PC-9 (cell line): Measurements from ENCODE around the gene ZBTB4. TPM values are rescaled to one million over a fixed set of nuclear protein-coding genes. Genes with fewer than 3 reads are reported as not detected.
A peak's percentile ranks its signal among the peaks of the same experiment; 100 is the strongest.
"Not testable (repeated sequence)": the region's sequence is repeated elsewhere in the genome, so short reads cannot be mapped to it uniquely, and the experiment has no call there.

Experiments
- BruUV-seq: library from RNA; stranded (reverse); fragments of 400-500 nt; replicated peaks from 2 replicates; lab custom pipeline; 2021; lab: Mats Ljungman, UMichigan
- CTCF ChIA-PET: fragments of 300-600 bp; sonication (Branson Sonifier 250); formaldehyde crosslinking; loops from one replicate; lab custom pipeline; 2022; ENCODE audit warnings: antibody characterized with exemption; lab: Charles Lee
- POLR2A ChIA-PET: fragments of 300-600 bp; sonication (Branson Sonifier 250); formaldehyde crosslinking; loops from one replicate; lab custom pipeline; 2022; ENCODE audit warnings: antibody characterized with exemption; ENCODE audit not compliant: unreplicated experiment; lab: Charles Lee
- DNase-seq, 2 experiments: peaks; one replicate each; pipeline versions ENCODE4 v3.0.0 to v3.0.0-alpha.2; 2015 to 2022; ENCODE audit warnings: mixed read lengths in 1 of 2
- H2AFZ ChIP-seq: fragments of 200-600 bp; sonication (generic); 2 replicates; pipeline ENCODE4 v1.8.1; 2017; ENCODE audit warnings: antibody characterized with exemption
- H3F3A ChIP-seq: fragments of 200-600 bp; sonication (generic); 2 replicates; pipeline ENCODE4 v1.8.1; 2017; ENCODE audit warnings: antibody characterized with exemption, mild to moderate bottlenecking, low read depth; ENCODE audit not compliant: insufficient read depth
- H3K27ac ChIP-seq: fragments of 200-600 bp; sonication (generic); 2 replicates; pipeline ENCODE4 v1.6.1; 2016; ENCODE audit warnings: mixed run types
- H3K27me3 ChIP-seq: fragments of 200-600 bp; sonication (generic); 2 replicates; pipeline ENCODE4 v1.6.1; 2016; ENCODE audit warnings: low read depth, mixed run types; ENCODE audit not compliant: insufficient read depth
- H3K36me3 ChIP-seq: fragments of 200-600 bp; sonication (generic); 2 replicates; pipeline ENCODE4 v1.6.1; 2016; ENCODE audit warnings: low read depth, mixed run types
- H3K4me1 ChIP-seq: fragments of 200-600 bp; sonication (generic); replicated peaks from 2 replicates; pipeline ENCODE4 v1.6.1; 2016; ENCODE audit warnings: mixed run types; ENCODE audit not compliant: insufficient read depth
- H3K4me2 ChIP-seq: fragments of 200-600 bp; sonication (generic); 2 replicates; pipeline ENCODE4 v1.6.1; 2017; ENCODE audit warnings: mixed run types
- H3K4me3 ChIP-seq: fragments of 200-600 bp; sonication (generic); 2 replicates; pipeline ENCODE4 v1.6.1; 2016; ENCODE audit warnings: mixed run types
- H3K79me2 ChIP-seq: fragments of 200-600 bp; sonication (generic); 2 replicates; pipeline ENCODE4 v1.6.1; 2017; ENCODE audit warnings: low read depth, mixed run types
- H3K9me2 ChIP-seq: fragments of 200-600 bp; sonication (generic); 2 replicates; pipeline ENCODE4 v1.8.1; 2017; ENCODE audit warnings: mild to moderate bottlenecking; ENCODE audit not compliant: insufficient read depth
- H3K9me3 ChIP-seq: fragments of 200-600 bp; sonication (generic); 2 replicates; pipeline ENCODE4 v1.8.1; 2016; ENCODE audit warnings: low read depth; ENCODE audit not compliant: insufficient read depth
- H4K20me1 ChIP-seq: fragments of 200-600 bp; sonication (generic); 2 replicates; pipeline ENCODE4 v1.8.1; 2017; ENCODE audit not compliant: insufficient read depth
- EZH2 ChIP-seq: fragments of 200-600 bp; sonication (generic); IDR thresholded peaks from 2 replicates; pipeline ENCODE4 v1.8.0; 2017; ENCODE audit warnings: antibody characterized with exemption, low read depth
- intact Hi-C: fragments of 100-400 bp; cut with micrococcal nuclease; formaldehyde crosslinking; loops from one replicate; pipeline ENCODE4 v1.10.0; 2022; ENCODE audit not compliant: unreplicated experiment
- total RNA-seq: library from RNA; stranded (reverse); gene quantifications from 2 replicates; pipeline ENCODE4 v1.2.3, GENCODE V29; 2021
- TF ChIP-seq, protein P1 (sequence below): fragments of 200-600 bp; sonication (generic); conservative IDR thresholded peaks from 2 replicates; pipeline ENCODE4 v1.6.1; 2017; ENCODE audit warnings: mixed run types, antibody characterized with exemption, mild to moderate bottlenecking, moderate library complexity

The ZBTB4 gene
- total RNA-seq, 1 experiment from 2014 or later, result 54.0 TPM

DNA sequence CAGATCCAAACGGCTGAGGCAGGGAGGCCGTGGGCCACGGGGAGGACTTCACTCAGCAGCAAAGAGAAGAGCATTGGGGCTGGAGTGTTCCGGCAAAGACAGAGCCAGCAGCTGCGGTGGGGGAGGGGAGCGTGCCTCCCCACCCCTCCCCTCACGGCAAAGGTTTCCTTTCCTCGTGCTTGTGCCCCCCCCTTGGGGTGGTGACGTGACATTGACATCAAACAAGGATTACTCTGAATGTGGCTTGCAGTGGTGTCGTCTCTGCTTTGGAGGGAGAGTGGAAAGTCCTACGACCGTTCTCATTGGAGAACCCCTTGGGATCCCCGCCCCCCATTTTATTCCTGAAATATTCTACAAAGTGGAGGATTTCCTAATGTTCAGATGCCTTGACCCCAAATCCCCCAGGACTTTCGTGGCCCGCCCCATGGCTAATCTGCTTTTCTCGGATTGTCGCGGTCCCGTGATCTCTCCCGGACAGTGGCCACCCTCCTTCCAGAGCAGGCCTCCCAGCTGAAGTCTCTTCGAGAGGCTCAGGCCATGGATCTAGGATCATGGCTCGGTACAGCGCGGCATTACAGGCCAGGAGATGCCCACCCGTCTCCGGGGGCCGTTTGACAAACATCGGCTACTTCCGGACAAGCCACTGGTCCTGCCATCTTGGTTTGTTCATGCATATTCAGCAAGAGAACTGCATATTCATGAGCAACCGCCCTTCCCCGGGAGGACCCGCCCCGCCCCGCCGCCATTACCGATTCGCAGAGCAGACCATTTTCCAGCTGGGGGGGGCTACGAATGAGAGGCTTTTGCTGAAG, 4.0 kb upstream of the ZBTB4 start:
- TSS peak; percentile 77 for BruUV-seq
- POLR2A ChIA-PET, result interaction anchor here (0.6 to 0.9 kb wide), 7 partner anchors 24 to 863 kb away, joined by 3 to 16 read pairs (median 4); partner anchors contain the start of genes TMEM102, TMEM256 and TP53
- DNase-seq, result peak; percentile 73 to 93
- H2AFZ ChIP-seq, result peak overlapping the region; percentile 98
- H3K9me3 ChIP-seq, result no peaks in the 10 kb centered on the region
- CTCF ChIA-PET, result interaction anchor here (0.6 kb wide), 1 partner anchor 128 kb away, joined by 6 read pairs; no protein-coding TSS in a partner anchor
- H3K27ac ChIP-seq, result peak overlapping the region; percentile 95
- H3K27me3 ChIP-seq, result no peaks in the 10 kb centered on the region
- H3K79me2 ChIP-seq, result peaks cover 45% of the 10 kb centered on the region
- H4K20me1 ChIP-seq, result peaks cover 8% of the 10 kb centered on the region; the same call in 1 of the 2 replicates
- no peaks in the 10 kb centered on the region for H3K9me2 ChIP-seq
- no peaks in the 10 kb centered on the region for H3K36me3 ChIP-seq
- H3K4me1 ChIP-seq, result peaks cover 19% of the 10 kb centered on the region
- intact Hi-C loops, result loop anchor here (1.0 to 5.0 kb wide), 8 partner anchors 38 to 221 kb away; partner anchors contain the start of genes CHRNB1, CLDN7, EIF5A and KCTD11
- H3F3A ChIP-seq, result no peaks in the 10 kb centered on the region
- H3K4me3 ChIP-seq, result peak overlapping the region; percentile 88
- no peak for TF ChIP-seq EZH2
- TF ChIP-seq, protein P1, sequence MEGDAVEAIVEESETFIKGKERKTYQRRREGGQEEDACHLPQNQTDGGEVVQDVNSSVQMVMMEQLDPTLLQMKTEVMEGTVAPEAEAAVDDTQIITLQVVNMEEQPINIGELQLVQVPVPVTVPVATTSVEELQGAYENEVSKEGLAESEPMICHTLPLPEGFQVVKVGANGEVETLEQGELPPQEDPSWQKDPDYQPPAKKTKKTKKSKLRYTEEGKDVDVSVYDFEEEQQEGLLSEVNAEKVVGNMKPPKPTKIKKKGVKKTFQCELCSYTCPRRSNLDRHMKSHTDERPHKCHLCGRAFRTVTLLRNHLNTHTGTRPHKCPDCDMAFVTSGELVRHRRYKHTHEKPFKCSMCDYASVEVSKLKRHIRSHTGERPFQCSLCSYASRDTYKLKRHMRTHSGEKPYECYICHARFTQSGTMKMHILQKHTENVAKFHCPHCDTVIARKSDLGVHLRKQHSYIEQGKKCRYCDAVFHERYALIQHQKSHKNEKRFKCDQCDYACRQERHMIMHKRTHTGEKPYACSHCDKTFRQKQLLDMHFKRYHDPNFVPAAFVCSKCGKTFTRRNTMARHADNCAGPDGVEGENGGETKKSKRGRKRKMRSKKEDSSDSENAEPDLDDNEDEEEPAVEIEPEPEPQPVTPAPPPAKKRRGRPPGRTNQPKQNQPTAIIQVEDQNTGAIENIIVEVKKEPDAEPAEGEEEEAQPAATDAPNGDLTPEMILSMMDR, result no peak
- peak overlapping the region; percentile 88 for H3K4me2 ChIP-seq

DNA sequence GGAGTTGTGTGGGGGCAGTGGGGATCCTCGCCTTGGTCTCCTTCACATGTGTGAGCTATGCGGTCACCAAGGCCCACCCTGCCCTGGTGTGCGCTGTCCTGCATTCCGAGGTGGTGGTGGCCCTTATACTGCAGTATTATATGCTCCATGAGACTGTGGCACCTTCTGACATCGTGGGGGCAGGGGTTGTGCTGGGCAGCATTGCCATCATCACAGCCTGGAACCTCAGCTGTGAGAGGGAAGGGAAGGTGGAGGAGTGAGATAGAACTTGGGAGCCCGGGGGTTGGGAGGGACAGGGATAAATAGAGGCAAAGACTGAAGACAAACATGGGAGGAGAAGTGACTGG, 3.3 kb upstream of the ZBTB4 start:
- CTCF ChIA-PET, H3K9me2 ChIP-seq, DNase-seq, BruUV-seq, H3F3A ChIP-seq, H3K36me3 ChIP-seq, H4K20me1 ChIP-seq, POLR2A ChIA-PET, H3K27me3 ChIP-seq, H3K27ac ChIP-seq, H3K9me3 ChIP-seq, H2AFZ ChIP-seq: not testable (repeated sequence)
- intact Hi-C loops, result loop anchor here (5.0 kb wide), 1 partner anchor 220 kb away; the partner anchor contains the start of gene CLDN7
- peak overlapping the region; percentile 88; the same call in 1 of the 2 replicates for H3K4me3 ChIP-seq
- peaks cover 49% of the 10 kb centered on the region for H3K79me2 ChIP-seq
- H3K4me2 ChIP-seq, result peak overlapping the region; percentile 88
- peaks cover 24% of the 10 kb centered on the region for H3K4me1 ChIP-seq

DNA sequence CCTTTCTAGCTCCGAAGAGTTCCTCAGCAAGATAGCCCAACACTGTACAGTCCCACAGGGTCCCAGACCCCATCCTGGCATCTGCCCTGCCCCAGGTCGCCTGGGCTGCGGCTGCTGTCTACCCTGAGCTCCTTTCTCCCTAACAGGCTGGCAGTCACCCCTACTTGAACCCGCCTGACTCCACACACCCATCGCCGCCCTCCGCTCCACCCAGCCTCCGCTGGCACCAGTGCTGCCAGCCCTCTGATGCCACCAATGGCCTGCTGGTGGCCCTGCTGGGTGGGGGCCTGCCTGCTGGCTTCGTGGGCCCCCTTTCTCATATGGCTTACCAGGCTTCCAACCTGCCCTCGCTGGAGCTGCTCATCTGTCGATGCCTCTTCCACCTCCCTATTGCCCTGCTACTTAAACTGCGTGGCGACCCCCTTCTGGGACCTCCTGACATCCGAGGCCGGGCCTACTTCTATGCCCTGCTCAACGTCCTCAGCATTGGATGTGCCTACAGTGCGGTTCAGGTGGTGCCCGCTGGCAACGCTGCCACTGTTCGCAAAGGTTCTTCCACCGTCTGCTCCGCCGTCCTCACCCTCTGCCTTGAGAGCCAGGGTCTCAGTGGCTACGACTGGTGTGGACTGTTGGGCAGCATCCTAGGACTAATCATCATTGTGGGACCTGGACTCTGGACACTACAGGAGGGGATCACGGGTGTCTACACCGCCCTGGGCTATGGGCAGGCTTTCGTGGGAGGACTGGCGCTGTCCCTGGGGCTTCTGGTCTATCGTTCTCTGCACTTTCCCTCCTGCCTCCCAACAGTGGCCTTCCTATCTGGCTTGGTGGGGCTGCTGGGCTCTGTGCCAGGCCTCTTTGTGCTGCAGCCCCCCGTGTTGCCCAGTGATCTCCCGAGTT, 2.7 kb upstream of the ZBTB4 start:
- H3K27me3 ChIP-seq, H2AFZ ChIP-seq, CTCF ChIA-PET, POLR2A ChIA-PET, H3K9me3 ChIP-seq, DNase-seq, H3K9me2 ChIP-seq, H3K4me2 ChIP-seq, BruUV-seq, H3K36me3 ChIP-seq, H3K27ac ChIP-seq, H3F3A ChIP-seq, H4K20me1 ChIP-seq, H3K4me3 ChIP-seq: not testable (repeated sequence)
- intact Hi-C loops, result loop anchor here (5.0 kb wide), 1 partner anchor 220 kb away; the partner anchor contains the start of gene CLDN7
- Histone ChIP-seq H3K79me2 (peaks cover 49% of the 10 kb centered on the region), H3K4me1 (peaks cover 30% of the 10 kb centered on the region)

DNA sequence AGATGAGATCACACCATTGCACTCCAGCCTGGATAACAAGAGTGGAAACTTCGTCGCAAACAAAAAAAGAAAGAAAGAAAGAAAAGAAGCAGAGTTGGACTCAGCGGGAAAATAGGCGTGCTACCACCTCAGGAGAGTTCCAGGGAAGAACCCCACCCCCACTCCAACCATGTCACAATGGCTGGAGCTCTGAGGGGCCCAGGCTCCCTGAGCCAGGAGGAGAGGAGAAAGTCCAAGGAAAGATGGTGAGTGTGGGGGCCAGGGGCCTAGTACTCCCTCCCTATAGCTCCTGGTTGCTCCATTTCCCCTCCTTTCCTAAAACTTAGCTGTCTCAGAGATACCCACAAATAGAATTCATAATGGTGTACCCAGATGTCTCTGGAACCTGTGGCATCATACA, 1.8 kb upstream of the ZBTB4 start, which contains the start of gene SLC35G6:
Gene SLC35G6, plus strand, starts transcription at position 172 of the 400 bp plus-strand sequence. Its CDS starts 71 bp downstream, at position 243.
- POLR2A ChIA-PET, H4K20me1 ChIP-seq, H3K36me3 ChIP-seq, H3K9me3 ChIP-seq, H3K9me2 ChIP-seq, H3K27ac ChIP-seq, H3K27me3 ChIP-seq, H2AFZ ChIP-seq, H3K4me3 ChIP-seq, CTCF ChIA-PET, BruUV-seq, H3F3A ChIP-seq, DNase-seq: not testable (repeated sequence)
- Histone ChIP-seq H3K79me2 (peaks cover 49% of the 10 kb centered on the region), H3K4me2 (peak within 1 kb of the TSS; percentile 84), H3K4me1 (peaks cover 31% of the 10 kb centered on the region)
- intact Hi-C loops, result loop anchor here (5.0 kb wide), 1 partner anchor 219 kb away; the partner anchor contains the start of gene CLDN7
